Measurements from ENCODE around the gene JAG2.

Gene JAG2

GRCh38 chr14:105165134-105165704 lies 3.4 kb downstream of the JAG2 start:
- DNase-seq (ENCODE audit: low spot score) = no peak

- DNase-seq (ENCODE audit: low spot score) = no peak
These were observed 5.4 kb downstream of the JAG2 start for GRCh38 chr14:105163040-105163742.

GRCh38 chr14:105162669-105162979 lies 6.0 kb downstream of the JAG2 start:
- no peak for DNase-seq (ENCODE audit: low spot score)

- DNase-seq (ENCODE audit: low spot score) = no peak
These were observed 6.5 kb downstream of the JAG2 start for GRCh38 chr14:105161964-105162668.

GRCh38 chr14:105161309-105161708 lies 7.3 kb downstream of the JAG2 start:
- DNase-seq (ENCODE audit: low spot score) = no peak

GRCh38 chr14:105160776-105161175 lies 7.8 kb downstream of the JAG2 start:
- DNase-seq (ENCODE audit: low spot score) = no peak

- no peak for DNase-seq (ENCODE audit: low spot score)
These were observed 9.2 kb downstream of the JAG2 start for GRCh38 chr14:105159344-105159743.

GRCh38 chr14:105158794-105159193 lies 9.8 kb downstream of the JAG2 start:
- DNase-seq (ENCODE audit: low spot score) = no peak

GRCh38 chr14:105157872-105158271 lies 10.7 kb downstream of the JAG2 start:
- no peak for DNase-seq (ENCODE audit: low spot score)

GRCh38 chr14:105156414-105157375 lies 11.9 kb downstream of the JAG2 start:
- DNase-seq (ENCODE audit: low spot score) = no peak

GRCh38 chr14:105155681-105156413 lies 12.7 kb downstream of the JAG2 start:
- no peak for DNase-seq (ENCODE audit: low spot score)

- DNase-seq (ENCODE audit: low spot score) = no peak
These were observed 13.4 kb downstream of the JAG2 start for GRCh38 chr14:105155071-105155651.

GRCh38 chr14:105154476-105154871 lies 14.1 kb downstream of the JAG2 start:
- no peak for DNase-seq (ENCODE audit: low spot score)

GRCh38 chr14:105153739-105154475 lies 14.7 kb downstream of the JAG2 start:
- DNase-seq (ENCODE audit: low spot score) = no peak

- DNase-seq (ENCODE audit: low spot score) = no peak
These were observed 15.2 kb downstream of the JAG2 start for GRCh38 chr14:105153331-105153731.

GRCh38 chr14:105152794-105153241 lies 15.8 kb downstream of the JAG2 start:
- no peak for DNase-seq (ENCODE audit: low spot score)

GRCh38 chr14:105151838-105152793 lies 16.5 kb downstream of the JAG2 start:
- DNase-seq (ENCODE audit: low spot score) = no peak

GRCh38 chr14:105151084-105151837 lies 17.3 kb downstream of the JAG2 start:
- DNase-seq (ENCODE audit: low spot score) = no peak
